ENCODE results near the gene ZNF385D.

DNA sequence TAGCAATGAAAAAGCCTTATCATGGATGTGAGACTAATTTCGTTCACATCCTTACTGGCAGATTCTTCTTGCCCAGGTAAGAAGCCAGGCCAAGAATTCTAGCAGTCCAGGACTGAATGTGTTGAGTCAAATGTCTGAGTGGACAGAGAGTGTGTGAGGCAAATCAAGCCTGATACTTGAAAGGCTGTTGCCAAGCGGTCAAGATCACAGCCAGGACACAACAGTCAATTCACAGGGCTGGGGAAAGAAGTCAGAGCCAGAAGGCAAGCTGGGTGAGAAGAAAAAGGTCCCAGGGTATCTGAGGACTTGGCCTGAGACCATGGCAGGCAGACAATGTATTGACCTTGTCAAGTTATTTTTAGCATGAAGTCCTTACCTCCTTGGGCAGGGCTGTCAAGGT lies 301.3 kb downstream of the ZNF385D start:
- TF ChIP-seq, protein P1, sequence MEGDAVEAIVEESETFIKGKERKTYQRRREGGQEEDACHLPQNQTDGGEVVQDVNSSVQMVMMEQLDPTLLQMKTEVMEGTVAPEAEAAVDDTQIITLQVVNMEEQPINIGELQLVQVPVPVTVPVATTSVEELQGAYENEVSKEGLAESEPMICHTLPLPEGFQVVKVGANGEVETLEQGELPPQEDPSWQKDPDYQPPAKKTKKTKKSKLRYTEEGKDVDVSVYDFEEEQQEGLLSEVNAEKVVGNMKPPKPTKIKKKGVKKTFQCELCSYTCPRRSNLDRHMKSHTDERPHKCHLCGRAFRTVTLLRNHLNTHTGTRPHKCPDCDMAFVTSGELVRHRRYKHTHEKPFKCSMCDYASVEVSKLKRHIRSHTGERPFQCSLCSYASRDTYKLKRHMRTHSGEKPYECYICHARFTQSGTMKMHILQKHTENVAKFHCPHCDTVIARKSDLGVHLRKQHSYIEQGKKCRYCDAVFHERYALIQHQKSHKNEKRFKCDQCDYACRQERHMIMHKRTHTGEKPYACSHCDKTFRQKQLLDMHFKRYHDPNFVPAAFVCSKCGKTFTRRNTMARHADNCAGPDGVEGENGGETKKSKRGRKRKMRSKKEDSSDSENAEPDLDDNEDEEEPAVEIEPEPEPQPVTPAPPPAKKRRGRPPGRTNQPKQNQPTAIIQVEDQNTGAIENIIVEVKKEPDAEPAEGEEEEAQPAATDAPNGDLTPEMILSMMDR (IDR thresholded peaks at IDR 0.05), result no peak
- no peak for TF ChIP-seq SIN3A (IDR thresholded peaks at IDR 0.05; ENCODE audit: borderline replicate concordance, insufficient read depth, low read depth, low read length)
- TF ChIP-seq POLR2AphosphoS5 (IDR thresholded peaks at IDR 0.05; ENCODE audit: low read depth, low read length), result no peak
- TF ChIP-seq, protein P2, sequence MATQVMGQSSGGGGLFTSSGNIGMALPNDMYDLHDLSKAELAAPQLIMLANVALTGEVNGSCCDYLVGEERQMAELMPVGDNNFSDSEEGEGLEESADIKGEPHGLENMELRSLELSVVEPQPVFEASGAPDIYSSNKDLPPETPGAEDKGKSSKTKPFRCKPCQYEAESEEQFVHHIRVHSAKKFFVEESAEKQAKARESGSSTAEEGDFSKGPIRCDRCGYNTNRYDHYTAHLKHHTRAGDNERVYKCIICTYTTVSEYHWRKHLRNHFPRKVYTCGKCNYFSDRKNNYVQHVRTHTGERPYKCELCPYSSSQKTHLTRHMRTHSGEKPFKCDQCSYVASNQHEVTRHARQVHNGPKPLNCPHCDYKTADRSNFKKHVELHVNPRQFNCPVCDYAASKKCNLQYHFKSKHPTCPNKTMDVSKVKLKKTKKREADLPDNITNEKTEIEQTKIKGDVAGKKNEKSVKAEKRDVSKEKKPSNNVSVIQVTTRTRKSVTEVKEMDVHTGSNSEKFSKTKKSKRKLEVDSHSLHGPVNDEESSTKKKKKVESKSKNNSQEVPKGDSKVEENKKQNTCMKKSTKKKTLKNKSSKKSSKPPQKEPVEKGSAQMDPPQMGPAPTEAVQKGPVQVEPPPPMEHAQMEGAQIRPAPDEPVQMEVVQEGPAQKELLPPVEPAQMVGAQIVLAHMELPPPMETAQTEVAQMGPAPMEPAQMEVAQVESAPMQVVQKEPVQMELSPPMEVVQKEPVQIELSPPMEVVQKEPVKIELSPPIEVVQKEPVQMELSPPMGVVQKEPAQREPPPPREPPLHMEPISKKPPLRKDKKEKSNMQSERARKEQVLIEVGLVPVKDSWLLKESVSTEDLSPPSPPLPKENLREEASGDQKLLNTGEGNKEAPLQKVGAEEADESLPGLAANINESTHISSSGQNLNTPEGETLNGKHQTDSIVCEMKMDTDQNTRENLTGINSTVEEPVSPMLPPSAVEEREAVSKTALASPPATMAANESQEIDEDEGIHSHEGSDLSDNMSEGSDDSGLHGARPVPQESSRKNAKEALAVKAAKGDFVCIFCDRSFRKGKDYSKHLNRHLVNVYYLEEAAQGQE (IDR thresholded peaks at IDR 0.05; ENCODE audit: insufficient read depth in 1 of 2, low read depth in 2 of 2, low read length in 1 of 2), result no peak
- no peak for TF ChIP-seq TCF7L2 (IDR thresholded peaks at IDR 0.05; ENCODE audit: low read depth, low read length)
